Right renal pelvis (tissue), 4 donors: Measurements from ENCODE around the gene SFXN3. TPM values are rescaled to one million over a fixed set of nuclear protein-coding genes. Genes with fewer than 3 reads are reported as not detected.

Source experiments
- DNase-seq, 4 donors: peaks; one replicate each; pipeline ENCODE4 v3.0.0-alpha.2; 2013; ENCODE audit warnings: low read depth in 4 of 4, low spot score in 3 of 4, missing footprints in 1 of 4
- polyA plus RNA-seq, 4 donors: library from polyadenylated mRNA; unstranded; fragments of 120-200 nt; gene quantifications; one replicate each; pipeline ENCODE4 v1.2.1, GENCODE V29; 2013; ENCODE audit not compliant: insufficient read length in 4 of 4

Gene SFXN3
- polyA plus RNA-seq: 10 to 100 TPM; 22.1 to 24.6 (median 22.7) TPM

DNA sequence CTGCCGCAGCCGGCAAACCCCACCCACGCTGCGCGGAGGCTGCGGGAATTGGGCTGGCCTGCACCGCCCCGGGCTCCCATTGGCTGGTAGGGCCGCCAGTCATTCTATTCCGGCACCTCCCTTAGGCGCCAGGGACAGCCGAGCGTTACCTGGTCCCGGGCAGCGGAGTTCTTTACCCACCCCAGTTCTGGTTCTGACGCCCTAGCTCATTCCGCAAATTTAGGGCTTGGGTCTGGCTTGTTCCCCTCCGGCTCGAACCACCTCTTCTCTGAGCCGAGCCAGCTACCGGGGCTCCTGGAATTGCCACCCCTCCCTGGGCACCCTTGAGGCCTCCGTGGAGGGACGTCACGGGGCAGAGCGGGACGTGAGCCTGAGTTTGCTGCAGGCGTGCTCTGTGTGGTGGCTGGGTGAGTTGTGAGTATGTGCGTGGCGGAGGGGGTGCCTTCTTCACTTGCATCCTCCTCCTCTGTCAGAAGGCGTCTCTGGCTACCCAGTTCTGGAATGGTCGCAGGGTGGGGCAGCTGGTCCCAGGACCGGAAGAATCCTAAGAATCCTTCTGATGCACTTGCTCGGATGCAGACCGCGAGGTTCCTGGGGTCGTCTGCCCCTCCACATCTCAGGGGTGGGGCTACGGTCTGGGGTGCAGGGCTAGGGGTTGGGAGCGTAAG is at the start of gene SFXN3, which contains the start of gene PDZD7:
Gene SFXN3 (plus strand): TSS at position 107 of the 668 bp plus-strand sequence. CDS start 3,461 bp downstream, outside the sequence.
Gene PDZD7 (minus strand): TSS at position 2 of the 668 bp plus-strand sequence. CDS start 910 bp downstream, outside the sequence.
- DNase-seq: peak; percentile 80 to 84 (median 80)

- DNase-seq: no peak
Measured at GRCh38 chr10:100982916-100983830, 47.9 kb upstream of the SFXN3 start.

- no peak for DNase-seq
Measured at GRCh38 chr10:100983868-100984671, 47.0 kb upstream of the SFXN3 start.

DNA sequence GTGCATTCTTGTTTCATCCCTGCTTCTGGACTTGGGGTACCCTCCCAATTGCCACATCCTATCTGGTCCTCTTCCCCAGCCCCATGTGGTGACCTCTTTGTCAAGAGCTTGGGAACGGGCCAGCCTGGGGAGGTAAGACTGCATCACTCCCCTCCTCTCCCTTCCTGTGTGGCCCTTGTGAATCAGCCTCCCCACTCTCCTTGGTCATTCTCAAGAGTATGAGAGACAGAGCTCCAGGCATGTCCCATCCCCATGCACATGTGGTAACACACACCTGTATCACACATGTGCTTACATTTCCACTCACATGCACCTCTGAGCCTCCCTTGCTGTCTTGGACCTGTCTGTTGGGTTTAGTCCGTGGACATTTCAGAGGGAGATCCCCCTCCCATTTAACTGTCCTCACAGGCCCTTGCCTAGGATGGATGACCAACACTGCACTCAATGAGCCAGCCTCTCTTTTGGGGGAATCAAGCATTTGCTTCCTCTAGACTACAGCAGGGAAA is 46.3 kb upstream of the SFXN3 start:
- no peak for DNase-seq

DNA sequence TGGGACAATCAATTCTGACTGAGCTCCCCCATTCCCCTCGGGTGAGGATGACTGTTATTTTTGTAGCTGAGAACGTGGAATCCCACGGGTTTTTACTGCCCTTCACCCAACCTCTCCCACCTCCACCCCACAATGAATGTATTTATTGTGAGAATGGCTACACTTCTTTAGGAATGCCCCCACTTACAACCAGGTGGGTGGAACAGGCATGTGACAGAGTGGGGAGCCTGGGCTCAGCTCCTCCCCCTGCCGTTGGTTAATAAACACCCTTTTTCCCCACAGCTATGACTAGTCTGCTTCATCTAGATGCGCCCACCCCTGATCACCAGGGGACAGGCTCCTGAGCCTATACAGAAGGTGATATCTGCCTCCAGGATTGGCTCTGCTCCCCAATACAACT is 45.7 kb upstream of the SFXN3 start:
- no peak for DNase-seq

- no peak for DNase-seq
Measured at GRCh38 chr10:100986623-100986951, 44.4 kb upstream of the SFXN3 start.

- peak in 1 of 4 donors; percentile 78 for DNase-seq
Measured at GRCh38 chr10:100986952-100987684, 43.9 kb upstream of the SFXN3 start, which contains the start of the genes MRPL43 and TWNK. TSS of gene MRPL43 (minus strand) at chr10:100987497. CDS start at chr10:100987443, 54 bp downstream. TSS of gene TWNK (plus strand) at chr10:100987543. CDS start at chr10:100988211, 668 bp downstream.

DNA sequence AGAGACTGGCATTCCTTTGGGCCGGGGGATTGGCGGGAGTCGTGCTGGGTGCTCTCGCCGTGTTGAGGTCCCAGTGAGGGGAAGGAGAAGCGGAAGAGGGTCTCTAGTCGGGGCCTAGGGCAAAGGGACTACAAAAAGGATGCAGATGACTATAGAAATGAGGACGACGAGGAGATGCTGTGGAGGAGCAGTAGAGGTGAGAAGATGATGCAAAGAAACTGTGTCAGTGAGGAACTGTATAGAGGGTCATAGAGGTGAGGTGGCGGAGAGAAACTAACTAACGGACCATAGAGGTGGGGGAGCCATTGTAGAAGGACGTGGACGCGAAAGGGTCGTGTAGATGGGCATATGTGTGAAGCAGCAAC is 43.4 kb upstream of the SFXN3 start:
- DNase-seq: no peak

DNA sequence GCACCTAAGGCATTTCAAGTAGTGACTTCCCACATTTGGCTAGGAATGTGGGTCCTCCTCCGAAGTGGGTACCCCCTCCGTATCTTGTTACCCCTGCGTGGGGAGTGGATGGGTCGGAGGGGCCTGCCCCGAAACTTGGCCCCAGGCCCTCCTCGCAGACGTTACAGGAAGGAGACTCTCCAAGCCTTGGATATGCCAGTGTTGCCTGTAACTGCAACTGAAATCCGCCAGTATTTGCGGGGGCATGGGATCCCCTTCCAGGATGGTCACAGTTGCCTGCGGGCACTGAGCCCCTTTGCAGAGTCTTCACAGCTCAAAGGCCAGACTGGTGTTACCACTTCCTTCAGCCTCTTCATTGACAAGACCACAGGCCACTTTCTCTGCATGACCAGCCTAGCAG is 42.9 kb upstream of the SFXN3 start:
- DNase-seq: no peak

- no peak for DNase-seq
Measured at GRCh38 chr10:100989088-100989487, 41.9 kb upstream of the SFXN3 start.

DNA sequence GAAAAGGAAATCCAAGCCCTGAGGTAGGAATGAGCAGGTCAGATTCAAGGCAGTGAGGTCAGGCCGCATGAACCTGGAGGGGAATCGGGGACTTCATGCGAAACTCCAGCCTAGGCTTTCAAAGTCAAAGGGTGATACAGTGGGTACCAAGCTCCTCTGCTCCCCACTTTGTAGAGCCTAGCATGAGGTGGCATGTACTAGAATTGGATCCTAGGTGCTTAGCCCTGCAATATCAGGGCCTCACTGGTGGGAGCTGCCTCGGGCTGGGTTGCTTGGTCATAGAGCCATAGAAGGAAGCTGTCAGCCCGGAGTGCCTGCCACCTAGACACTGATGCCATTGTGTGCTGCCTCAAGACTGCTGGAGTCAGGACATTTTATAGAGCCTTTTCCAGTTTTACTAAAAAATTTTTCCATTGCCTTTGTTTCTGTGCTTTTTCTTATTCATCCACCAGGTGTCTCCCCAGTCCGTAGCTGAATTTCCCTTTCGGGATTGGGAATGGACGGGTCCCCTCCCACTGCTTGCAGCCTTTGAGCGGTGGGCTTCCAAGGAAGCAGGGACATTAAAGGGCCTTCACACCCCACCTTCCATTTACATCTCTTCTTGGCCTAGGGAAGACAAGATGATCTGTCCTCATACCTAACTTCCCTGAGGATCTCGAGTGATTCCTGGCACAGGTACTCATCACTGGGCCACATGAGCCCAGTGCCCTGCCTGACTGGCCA is 36.9 kb upstream of the SFXN3 start:
- no peak for DNase-seq

- no peak for DNase-seq
Measured at GRCh38 chr10:100995181-100995580, 35.9 kb upstream of the SFXN3 start.

GRCh38 chr10:100996678-100997359 is 34.2 kb upstream of the SFXN3 start:
- DNase-seq: no peak

DNA sequence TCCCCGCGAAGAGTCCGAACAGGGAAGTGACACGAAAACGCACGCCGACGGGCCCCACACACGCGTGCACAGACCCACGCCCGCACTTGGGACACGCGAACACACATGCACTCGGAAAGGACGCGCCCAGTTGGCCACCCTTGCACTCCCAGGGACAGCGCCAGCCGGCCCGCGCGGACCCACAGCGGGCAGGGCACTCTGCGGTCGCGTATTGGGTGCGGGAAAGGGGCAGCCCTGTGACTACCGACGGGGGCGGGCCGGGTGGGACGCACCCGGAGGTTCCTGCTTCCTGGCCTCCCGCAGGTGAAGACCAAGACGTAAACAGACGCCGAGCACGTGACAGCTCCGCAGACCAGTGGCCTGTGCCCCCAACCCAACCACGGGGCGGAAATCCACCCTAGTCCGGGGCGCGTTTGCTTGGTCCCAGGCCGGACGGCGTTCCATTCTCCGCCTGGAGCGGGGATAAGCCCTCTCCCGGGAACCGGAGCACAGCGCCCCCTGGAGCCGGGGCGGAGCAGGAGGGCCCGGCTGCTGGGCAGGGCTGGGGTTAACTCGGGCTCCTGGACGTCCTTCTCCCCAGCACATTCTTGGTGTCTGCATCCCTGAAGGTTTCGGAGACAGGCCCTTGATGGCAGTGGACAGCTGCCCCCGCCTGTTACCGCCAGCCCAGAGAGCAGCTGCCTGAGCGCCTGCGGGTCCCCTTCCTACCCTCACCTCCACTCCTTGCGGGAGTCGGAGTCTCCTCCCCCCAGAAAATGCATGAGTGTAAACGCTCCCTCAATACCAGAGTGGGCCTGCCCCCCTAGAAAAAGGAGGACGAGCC is 33.5 kb upstream of the SFXN3 start:
- DNase-seq: peak in 1 of 4 donors; percentile 33

- peak in 3 of 4 donors; percentile 81 to 84 (median 81) for DNase-seq
Measured at GRCh38 chr10:100998183-100998990, 32.6 kb upstream of the SFXN3 start.

GRCh38 chr10:100998991-100999741 is 31.9 kb upstream of the SFXN3 start:
- DNase-seq: peak in 2 of 4 donors; percentile 70 to 73
